ENCODE measurements around the gene CCNY. TPM values are rescaled to one million over a fixed set of nuclear protein-coding genes. Genes with fewer than 3 reads are reported as not detected.

Gene CCNY
- total and polyA plus RNA-seq, 8 donors: 5.8 to 99.6 (median 37.7) TPM

DNA sequence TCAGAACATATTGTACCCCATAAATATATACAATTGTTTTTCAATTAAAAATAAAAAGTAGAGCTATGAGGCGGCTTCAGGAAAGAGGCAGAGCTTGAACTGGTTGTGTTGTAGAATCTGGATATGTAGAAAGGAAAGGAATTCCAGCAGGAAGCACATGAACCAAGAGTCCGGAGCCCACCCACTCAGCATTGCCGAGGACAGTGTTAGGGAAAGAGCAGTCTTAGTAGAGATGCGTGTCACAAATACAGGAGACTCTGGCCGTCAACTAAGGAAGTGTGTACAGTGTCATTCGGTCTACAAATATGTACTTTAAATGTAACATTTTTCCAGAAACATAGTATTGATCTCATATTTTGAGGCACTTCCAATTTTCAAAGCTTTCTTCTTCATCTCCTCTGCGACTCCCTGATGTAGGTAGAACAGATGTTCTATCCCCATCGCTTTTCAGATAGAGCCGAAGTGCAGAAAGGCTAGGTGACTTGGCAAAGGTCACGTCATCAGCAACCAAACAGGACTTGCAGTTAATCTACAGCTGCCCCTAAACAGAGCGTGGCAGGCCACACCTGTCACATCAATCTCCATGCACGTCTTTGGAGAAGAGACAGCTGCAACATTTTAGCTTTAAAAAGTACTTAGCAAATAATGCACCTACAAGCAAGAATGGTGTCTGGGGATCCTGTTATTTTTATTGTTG, 243.6 kb downstream of the CCNY start:
- TF ChIP-seq POLR2AphosphoS5 (IDR thresholded peaks at IDR 0.05): no peak
- TF ChIP-seq EP300 (IDR thresholded peaks at IDR 0.05): no peak
- no peak for TF ChIP-seq POLR2A (IDR thresholded peaks at IDR 0.05)
- no peak for TF ChIP-seq CTCF (IDR thresholded peaks at IDR 0.05)
- intact Hi-C loops (cut with DNase I; ENCODE audit: low total_unique reads): no loop called here
- Histone ChIP-seq H3K27me3 (no peaks in the 10 kb centered on the region), H3K9me3 (no peaks in the 10 kb centered on the region), H3K27ac (no peak overlapping the region), H3K4me3 (no peak overlapping the region), H3K4me1 (no peaks in the 10 kb centered on the region), H3K36me3 (peaks cover 0 to 8% (median 1%) of the 10 kb centered on the region in 4 donors)
- 53 to 59% (median 59%) methylated on average over 12 of the region's 12 CpGs for WGBS, 5 donors
- DNase-seq: no peak

DNA sequence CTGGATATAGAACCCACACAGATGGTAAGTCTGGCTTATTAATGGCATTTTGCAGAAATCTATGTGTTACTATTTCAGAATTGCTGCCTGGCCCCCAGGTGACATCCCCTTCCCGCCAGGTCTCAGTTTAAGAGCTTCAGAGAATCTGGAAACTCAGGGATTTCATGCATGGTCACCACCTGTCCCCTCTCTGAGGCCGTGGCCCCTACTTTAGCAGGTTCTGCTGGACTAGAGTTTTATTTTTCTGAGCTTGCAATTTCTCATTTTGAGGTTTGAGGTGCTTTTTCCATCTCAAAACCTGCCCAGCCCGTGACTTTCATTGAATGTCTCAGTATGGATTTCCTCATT, 244.1 kb downstream of the CCNY start:
- TF ChIP-seq EP300 (IDR thresholded peaks at IDR 0.05): no peak
- TF ChIP-seq POLR2A (IDR thresholded peaks at IDR 0.05): no peak
- no peak for TF ChIP-seq POLR2AphosphoS5 (IDR thresholded peaks at IDR 0.05)
- TF ChIP-seq CTCF (IDR thresholded peaks at IDR 0.05): no peak
- peaks cover 0 to 3% (median 0%) of the 10 kb centered on the region in 4 donors for H3K36me3 ChIP-seq
- no peak for DNase-seq
- no peak overlapping the region for H3K4me3 ChIP-seq
- no peaks in the 10 kb centered on the region for H3K4me1 ChIP-seq
- intact Hi-C loops (cut with DNase I; ENCODE audit: low total_unique reads): no loop called here
- H3K9me3 ChIP-seq: no peaks in the 10 kb centered on the region
- WGBS, 5 donors: 76 to 84% (median 80%) methylated on average over 3 of the region's 3 CpGs
- H3K27ac ChIP-seq: no peak overlapping the region
- H3K27me3 ChIP-seq: no peaks in the 10 kb centered on the region

DNA sequence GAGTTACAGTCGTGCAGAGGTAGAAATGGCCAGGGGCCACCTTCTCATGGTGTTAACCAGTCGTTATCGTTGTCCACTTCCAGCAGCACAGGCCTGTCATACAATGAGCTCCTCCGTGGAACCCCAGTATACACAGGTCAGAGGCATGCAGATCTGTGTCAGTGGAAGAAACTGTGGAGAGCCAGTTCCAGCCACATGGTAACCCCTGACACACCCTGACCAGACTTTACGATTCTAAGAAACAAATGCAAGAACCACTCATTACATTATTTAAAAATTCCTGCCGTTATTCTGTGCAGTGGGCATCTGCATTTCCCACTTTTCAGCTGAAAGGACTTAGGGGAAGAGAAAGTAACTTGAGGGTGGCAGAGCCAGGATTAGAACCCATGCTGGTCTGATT, 245.3 kb downstream of the CCNY start:
- peaks cover 0 to 6% (median 0%) of the 10 kb centered on the region in 4 donors for H3K4me1 ChIP-seq
- DNase-seq: no peak
- H3K4me3 ChIP-seq: no peak overlapping the region
- H3K36me3 ChIP-seq: no peaks in the 10 kb centered on the region
- TF ChIP-seq CTCF (IDR thresholded peaks at IDR 0.05): no peak
- TF ChIP-seq POLR2A (IDR thresholded peaks at IDR 0.05): no peak
- TF ChIP-seq EP300 (IDR thresholded peaks at IDR 0.05): no peak
- no peak for TF ChIP-seq POLR2AphosphoS5 (IDR thresholded peaks at IDR 0.05)
- intact Hi-C loops (cut with DNase I; ENCODE audit: low total_unique reads): no loop called here
- H3K9me3 ChIP-seq: no peaks in the 10 kb centered on the region
- WGBS, 5 donors: 76 to 95% (median 89%) methylated on average over 6 of the region's 6 CpGs
- no peak overlapping the region for H3K27ac ChIP-seq
- H3K27me3 ChIP-seq: no peaks in the 10 kb centered on the region

DNA sequence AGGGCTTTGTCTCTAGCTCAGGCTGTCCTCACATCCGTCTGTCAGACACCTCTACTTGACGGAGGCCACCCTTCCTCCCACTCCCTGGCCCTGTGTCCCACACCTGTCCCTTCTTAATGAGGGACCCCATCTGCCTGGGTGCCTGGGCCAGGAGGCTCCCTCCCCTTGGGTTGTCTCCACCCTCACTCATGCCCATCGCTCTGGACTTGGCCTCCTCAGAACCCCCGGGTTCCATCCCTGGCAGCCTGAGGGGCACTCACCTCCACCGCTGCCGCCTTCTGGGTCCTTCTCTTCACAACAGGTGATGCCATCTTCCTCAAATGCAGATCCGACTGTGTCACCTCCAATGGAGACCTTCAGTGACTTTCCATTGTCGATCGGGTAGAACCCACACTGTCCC, 248.6 kb downstream of the CCNY start:
- Histone ChIP-seq H3K27ac (no peak overlapping the region), H3K9me3 (no peaks in the 10 kb centered on the region), H3K27me3 (peaks cover 0 to 3% (median 0%) of the 10 kb centered on the region in 3 donors), H3K36me3 (no peaks in the 10 kb centered on the region), H3K4me1 (peaks cover 0 to 6% (median 0%) of the 10 kb centered on the region in 4 donors), H3K4me3 (no peak overlapping the region)
- TF ChIP-seq POLR2A (IDR thresholded peaks at IDR 0.05) (no peak), CTCF (IDR thresholded peaks at IDR 0.05) (no peak), POLR2AphosphoS5 (IDR thresholded peaks at IDR 0.05) (no peak), EP300 (IDR thresholded peaks at IDR 0.05) (no peak)
- DNase-seq: no peak
- intact Hi-C loops (cut with DNase I; ENCODE audit: low total_unique reads): no loop called here
- WGBS, 5 donors: 94 to 98% (median 96%) methylated on average over 9 of the region's 9 CpGs
